Measurements from ENCODE around the gene TMPRSS11E.
"Not testable (repeated sequence)": the region's sequence is repeated elsewhere in the genome, so short reads cannot be mapped to it uniquely, and the experiment has no call there.

TMPRSS11E gene

DNA sequence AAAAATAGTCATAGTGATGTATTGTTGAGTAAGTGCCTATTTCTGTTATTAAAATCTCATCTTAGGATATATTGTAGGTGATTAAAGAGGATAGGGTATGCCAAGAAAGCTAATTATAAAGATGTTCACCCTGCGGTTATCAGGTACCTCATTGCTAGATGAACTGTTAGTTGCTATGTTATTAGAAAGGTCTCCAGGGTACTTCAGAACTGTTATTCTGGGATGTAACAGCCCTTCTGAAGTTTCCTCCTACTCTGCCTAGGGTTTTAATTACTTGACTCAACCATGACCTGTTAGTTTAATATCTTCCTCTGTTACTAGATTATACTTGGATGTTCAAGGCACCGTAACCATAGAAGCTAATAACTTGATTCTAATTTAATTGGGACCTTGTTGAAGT is 15.4 kb downstream of the TMPRSS11E start:
- DNase-seq (ENCODE audit: low spot score), result no peak

DNA sequence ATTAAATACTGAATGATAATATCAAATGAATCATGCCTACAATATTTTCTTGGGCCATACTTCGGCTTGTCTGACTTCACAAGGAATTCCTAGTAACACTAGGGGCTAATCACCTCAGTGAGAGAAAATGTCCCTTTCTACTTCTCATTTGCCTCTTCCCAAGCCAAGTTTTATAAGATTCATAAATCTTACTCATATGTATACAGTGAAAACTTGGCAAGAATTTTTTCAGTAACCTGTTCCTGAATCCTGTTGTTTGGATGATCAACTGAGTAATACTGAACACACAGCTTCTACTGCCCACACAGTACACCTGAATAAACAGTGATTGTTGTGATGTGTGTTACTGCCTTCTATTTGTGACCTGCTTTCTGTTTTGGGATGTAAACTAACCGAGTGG is 16.5 kb downstream of the TMPRSS11E start:
- DNase-seq (ENCODE audit: low spot score), result no peak

DNA sequence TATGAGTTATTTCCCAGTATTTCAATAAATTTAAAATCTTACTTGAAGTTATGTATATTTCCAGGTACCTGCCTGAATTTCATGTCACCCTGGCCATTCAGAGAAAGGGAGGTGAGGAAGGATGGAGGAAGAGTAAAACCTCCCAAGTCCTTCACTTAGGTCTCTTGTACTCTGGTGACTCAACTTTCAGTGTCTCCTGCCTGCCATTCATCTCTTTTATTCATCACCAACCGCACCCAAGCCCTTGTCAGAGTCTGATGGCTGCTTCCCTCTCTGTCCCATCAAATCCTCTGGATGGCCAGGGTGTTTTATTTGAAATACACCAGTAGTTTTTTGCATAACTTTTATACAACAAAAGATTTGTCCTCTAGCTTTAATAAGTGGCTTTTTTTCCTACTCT is 17.8 kb downstream of the TMPRSS11E start:
- no peak for DNase-seq (ENCODE audit: low spot score)

DNA sequence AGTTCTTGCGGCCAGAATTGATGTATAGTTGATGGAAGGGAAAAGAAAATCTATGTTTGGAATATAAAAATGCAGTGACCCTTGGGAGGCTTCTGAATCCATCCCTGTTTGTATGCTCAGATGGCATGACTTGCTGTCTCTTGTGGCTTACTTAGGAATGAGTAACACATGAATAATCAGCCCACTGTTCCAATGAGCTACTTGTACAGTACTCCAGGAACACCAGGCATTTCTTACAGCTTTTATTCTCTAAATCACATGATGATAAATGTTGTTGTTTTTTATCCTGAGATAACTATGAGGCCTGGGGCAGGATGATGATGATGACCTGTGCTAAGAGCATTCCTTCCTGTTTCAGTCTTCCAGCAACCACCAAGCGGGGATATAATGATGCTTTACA is 18.9 kb downstream of the TMPRSS11E start:
- DNase-seq (ENCODE audit: low spot score), result no peak

DNA sequence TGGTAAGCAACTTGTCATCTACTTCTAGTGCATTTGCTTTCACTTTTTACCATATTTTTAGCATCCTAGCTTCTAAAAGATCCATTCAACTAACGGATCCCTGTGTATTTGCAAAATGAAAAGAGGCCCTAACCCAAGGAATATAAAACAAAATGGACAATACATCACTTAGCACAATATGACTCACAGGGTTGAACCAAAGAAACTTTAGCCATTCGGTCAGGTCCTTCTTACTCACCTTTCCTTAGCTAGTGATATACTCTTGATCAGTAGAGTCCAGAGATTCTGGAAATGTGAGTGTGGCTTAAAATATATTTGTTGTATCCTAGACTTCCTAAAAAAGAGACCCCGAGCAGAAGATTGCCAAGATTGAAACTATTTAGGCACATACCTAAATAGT is 19.5 kb downstream of the TMPRSS11E start:
- DNase-seq (ENCODE audit: low spot score), result no peak

DNA sequence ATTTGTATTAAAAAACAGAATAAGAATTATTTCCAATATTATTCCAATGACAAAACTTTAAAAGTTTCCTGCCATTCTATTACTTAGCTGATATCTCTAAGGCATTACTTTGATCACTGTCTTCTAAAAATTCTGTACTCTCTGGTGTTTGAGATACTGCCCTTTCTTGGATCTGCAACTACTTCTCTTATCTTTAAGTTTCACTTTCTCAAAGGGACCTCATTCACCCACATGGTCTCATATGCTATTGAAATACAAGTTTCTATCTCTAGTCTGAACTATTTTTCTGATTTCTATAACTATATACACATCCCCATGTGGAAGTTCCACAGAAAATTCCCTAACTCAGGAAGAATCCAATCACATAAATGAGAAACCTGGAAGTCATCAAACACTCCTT is 22.2 kb downstream of the TMPRSS11E start:
- no peak for DNase-seq (ENCODE audit: low spot score)

DNA sequence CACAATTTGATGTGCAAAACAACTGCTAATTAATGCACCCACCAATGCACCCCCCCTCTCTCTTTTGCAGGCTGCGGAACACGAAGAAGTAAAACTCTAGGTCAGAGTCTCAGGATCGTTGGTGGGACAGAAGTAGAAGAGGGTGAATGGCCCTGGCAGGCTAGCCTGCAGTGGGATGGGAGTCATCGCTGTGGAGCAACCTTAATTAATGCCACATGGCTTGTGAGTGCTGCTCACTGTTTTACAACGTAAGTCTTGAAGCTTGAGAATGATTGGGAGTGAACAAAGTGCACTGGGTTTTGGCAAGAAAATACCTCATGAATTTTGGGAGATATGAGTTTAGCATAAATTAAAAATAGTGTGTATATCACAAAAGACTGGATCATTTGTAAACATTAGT is 28.9 kb downstream of the TMPRSS11E start:
- DNase-seq (ENCODE audit: low spot score), result no peak

DNA sequence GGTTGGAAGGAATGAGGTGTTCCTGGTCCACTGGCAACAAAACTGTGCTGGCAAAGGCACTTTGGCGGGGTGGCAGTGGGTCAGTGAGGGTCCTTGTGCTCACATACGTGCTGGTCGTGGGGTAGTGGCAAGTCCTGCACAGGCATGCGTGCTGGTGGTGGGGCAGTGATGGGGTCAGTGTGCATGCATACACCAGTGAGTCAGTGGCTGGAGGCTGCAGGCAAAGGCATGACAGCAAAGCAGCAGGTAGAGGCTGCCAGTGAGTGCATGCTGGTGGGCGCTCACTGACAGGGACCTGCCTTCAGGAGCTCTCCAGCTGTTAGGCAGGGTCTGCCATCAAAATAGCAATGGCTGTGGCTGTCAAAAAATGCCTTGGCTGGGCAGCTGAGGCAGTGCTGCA is 42.1 kb downstream of the TMPRSS11E start:
- no peak for DNase-seq (ENCODE audit: low spot score)

DNA sequence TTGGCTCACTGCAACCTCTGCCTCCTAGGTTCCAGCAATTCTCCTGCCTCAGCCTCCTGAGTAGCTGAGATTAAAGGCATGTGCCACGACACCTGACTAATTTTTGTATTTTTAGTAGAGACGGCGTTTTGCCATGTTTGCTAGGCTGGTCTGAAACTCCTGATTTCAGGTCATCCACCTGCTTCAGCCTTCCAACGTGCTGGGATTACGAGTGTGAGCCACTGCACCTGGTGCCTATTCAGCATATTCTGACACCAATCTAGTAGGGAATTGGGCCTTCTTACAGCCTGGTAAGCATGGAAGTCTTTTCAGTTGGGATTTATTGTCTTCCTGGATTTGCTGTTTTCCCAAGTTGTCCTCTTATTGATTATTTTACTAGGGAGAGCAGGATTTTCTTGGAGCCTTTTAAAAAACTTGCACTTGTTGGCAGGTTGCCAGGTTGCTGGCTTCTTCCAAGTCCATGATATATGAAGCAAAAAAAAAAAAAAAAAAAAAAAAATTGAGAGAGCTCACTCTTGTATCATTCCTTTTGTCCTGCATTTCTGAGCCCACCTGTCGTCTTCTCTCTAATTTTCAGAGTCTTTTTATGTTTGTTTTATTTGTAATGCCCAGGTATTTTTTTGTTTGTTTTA is 43.7 kb downstream of the TMPRSS11E start:
- DNase-seq (ENCODE audit: low spot score), result no peak

DNA sequence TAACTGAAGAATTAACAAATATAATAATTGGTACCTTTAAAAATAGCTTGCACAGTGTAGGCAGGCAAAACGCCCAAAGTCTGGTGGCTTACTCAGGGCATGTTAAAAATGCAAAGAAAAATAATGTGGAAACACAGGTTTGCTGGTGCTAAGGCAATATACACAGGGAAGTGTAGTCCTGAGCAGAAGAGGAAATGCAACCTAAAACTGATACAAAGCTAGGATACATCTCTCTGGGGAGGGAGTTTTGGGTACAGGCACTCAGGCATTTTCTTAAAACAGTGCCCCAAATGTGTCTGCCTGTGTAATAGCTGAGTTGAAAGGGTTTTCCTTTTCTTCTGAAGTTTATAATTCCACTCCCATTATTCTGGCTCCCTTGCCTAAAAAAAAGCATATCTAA is 47.4 kb downstream of the TMPRSS11E start:
- no peak for DNase-seq (ENCODE audit: low spot score)

DNA sequence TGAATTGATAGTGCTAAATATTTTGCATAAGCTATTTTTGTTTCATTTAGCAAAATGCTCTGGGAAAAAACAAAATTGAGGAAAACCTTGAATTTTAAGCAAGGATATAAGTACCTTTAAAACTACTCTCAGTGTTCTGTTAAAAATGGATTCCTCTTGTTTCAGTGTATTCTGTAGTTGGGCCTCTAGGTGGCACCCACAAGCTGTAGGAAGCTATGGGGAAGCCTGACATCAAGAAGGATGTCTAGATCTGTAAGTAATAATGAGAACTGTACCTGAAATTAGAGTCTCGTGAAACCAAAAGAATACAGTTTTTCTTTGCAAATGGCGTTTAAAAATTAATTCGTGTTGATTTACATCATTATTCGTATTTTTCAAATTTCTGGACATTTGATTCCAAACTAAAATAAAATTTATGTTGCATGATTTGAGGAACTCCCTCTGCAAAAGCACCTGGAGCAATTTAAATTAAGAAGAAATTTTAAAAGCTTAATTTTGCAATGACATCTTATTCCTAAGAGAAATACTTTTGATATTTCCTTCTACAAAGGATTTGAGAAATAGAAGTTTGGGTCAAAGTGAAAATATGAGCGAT is 51.2 kb downstream of the TMPRSS11E start:
- peak; percentile 64 for DNase-seq (ENCODE audit: low spot score)

DNA sequence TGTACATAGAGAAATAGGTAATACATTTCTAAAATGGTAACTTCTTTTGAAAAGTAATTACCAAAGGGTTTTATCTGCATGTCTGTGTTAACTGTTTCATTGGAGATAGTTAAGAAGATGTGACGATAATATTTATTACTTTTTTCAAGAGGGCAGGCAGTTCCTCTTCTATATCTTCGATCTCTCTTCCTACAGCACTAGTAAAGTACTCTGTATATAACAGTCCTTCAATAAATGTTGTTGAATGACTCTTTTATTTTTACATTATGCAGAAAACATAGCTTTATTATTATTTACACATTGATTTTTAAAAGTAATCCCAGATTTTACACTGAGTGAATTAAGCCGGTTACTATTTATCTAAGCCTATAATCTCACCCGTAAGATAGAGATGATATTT is 51.8 kb downstream of the TMPRSS11E start:
- DNase-seq (ENCODE audit: low spot score), result no peak

DNA sequence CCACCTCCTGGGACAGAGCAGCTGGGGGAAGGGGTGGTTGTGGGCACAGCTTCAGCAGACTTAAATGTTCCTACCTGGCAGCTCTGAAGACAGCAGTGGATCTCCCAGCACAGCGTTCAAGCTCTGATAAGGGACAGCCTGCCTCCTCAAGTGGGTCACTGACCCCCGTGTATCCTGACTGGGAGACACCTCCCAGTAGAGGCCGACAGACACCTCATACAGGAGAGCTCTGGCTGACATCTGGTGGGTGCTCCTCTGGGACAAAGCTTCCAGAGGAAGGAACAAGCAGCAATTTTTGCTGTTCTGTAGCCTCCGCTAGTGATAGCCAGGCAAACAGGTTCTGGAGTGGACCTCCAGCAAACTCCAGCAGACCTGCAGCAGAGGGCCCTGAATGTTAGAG is 56.2 kb downstream of the TMPRSS11E start:
- not testable (repeated sequence) for DNase-seq (ENCODE audit: low spot score)

DNA sequence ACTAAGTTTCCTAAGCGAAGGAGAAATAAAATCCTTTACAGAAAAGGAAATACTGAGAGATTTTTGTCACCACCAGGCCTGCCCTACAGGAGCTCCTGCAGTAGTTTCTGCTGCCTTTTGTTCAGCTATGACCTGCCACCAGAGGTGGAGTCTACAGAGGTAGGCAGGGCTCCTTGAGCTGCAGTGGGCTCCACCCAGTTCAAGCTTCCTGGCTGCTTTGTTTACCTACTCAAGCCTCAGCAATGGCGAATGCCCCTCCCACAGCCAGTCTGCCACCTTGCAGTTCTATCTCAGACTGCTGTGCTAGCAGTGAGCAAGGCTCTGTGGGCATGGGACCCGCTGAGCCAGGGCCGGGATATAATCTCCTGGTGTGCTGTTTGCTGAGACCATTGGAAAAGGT is 57.6 kb downstream of the TMPRSS11E start:
- DNase-seq (ENCODE audit: low spot score), result not testable (repeated sequence)

DNA sequence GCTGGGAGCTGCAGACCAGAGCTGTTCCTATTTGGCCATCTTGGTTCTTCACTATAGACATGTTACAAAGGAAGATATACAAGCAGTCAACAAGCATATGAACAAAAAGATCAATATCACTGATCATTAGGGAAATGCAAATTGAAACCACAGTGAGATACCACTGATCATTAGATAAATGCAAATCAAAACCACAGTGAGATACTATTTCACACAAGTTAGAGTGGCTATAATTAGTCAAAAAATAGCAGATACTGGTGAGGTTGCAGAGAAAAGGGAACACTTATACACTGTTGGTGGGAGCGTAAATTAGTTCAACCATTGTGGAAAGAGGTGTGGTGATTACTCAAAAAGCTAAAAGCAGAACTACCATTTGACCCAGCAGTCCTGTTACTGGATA is 58.2 kb downstream of the TMPRSS11E start:
- not testable (repeated sequence) for DNase-seq (ENCODE audit: low spot score)

DNA sequence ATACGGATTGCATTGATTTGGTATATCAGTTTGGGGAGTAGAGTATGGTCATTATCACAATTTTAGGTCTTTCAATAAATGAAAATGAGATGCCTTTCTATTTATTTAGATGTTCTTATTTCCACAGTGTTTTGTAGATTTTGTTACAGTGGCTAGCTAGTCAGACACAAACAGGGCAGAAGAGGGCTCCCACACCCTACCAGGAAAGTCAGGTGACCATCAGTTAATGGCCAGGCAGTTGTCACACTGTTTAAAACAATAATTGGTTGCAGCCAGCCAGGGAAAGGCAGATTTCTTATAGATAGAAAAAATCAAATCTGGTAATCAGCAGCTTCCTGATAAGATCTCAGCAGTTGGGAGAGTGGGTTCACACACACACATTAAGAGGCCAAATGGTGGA is 71.6 kb downstream of the TMPRSS11E start:
- no peak for DNase-seq (ENCODE audit: low spot score)

DNA sequence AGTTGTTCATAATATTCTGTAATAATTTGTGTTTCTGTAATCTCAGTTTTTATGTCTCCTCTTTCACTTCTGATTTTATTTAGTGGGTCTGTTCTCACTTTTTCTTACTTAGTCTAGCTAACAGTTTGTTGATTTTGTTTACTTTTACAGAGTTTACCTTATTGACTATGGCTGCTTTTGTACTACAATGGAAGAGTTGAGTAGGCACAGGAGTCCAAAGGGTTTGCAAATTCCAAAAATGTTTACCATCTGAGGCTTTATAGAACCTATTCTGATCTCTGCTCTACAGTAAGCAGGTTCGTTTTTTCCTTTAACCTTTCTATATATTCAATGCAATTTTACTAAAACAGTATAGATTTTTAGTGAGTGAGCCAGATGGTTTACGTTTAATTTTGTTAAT is 73.7 kb downstream of the TMPRSS11E start:
- no peak for DNase-seq (ENCODE audit: low spot score)

DNA sequence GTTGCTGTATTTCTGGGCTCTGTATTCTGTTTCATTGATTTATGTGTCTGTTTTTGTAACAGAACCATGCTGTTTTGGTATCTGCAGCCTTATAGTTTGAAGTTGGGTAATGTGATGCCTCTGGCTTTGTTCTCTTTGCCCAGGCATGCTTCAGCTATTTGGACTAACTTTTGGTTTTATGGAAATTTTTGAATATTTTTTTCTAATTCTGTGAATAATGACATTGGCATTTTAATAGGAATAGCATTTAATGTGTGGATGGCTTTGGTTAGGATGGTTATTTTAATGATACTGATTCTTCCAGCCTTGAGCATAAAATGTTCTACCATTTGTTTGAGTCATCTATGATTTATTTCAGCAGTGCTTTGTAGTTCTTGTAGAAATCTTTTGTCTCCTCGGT is 75.0 kb downstream of the TMPRSS11E start:
- DNase-seq (ENCODE audit: low spot score), result not testable (repeated sequence)

DNA sequence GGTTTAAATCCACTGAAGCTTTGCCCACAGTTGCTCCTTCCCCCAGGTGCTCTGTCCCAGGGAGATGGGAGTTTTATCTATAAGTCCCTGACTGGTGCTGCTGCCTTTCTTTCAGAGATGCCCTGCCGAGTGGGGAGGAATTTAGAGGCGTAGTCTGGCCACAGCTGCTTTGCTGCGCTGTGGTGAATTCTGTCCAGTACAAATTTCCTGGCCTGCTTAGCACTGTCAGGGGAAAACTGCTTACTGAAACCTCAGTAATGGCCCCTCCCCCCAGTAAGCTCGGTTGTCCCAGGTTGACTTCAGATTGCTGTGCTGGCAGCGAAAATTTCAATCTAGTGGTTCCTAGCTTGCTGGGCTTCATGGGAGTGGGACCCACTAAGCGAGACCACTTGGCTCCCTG is 88.7 kb downstream of the TMPRSS11E start:
- DNase-seq (ENCODE audit: low spot score), result no peak

DNA sequence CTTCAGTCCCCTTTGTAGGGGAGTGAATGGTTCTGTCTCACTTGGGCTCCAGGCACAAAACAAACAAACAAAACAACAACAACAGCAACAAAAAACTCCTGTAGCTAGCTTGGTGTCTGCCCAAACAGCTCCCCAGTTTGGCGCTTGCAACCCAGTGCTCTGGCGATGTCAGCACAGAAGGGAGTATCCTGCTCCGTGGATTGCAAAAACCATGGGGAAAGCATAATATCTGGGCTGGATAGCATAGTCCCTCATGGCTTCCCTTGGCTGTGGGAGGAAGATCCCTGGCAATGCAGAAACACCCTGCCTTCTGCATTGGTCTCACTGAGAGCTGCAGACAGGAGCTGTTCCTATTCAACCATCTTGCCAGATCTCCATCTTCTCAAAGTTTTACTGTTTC is 89.1 kb downstream of the TMPRSS11E start:
- no peak for DNase-seq (ENCODE audit: low spot score)

DNA sequence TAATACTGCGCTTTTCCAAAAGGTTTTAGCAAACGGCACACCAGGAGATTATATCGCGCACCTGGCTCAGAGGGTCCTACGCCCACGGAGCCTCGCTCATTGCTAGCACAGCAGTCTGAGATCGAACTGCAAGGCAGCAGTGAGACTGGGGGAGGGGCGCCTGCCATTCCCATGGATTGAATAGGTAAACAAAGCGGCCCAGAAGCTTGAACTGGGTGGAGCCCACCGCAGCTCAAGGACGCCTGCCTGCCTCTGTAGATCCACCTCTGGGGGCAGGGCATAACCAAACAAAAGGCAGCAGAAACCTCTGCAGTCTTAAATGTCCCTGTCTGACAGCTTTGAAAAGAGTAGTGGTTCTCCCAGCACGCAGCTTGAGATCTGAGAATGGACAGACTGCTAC is 95.5 kb downstream of the TMPRSS11E start:
- not testable (repeated sequence) for DNase-seq (ENCODE audit: low spot score)
